OCI-LY1 (cell line): ENCODE results near the gene INPP5A.

Experiments
- H2AFZ ChIP-seq: fragments of 200-600 bp; sonication (generic), shearing (Covaris generic); 2 replicates; pipeline ENCODE4 v1.6.0; 2014; ENCODE audit warnings: antibody characterized with exemption, mild to moderate bottlenecking, low read length
- H3F3A ChIP-seq: fragments of 200-600 bp; sonication (generic), shearing (Covaris generic); 2 replicates; pipeline ENCODE4 v1.6.0; 2014; ENCODE audit warnings: mild to moderate bottlenecking, antibody characterized with exemption, low read length, moderate library complexity; ENCODE audit not compliant: insufficient read depth
- H3K27ac ChIP-seq: fragments of 200-600 bp; sonication (generic); 2 replicates; pipeline ENCODE4 v1.5.1; 2014; ENCODE audit warnings: low read length, mixed run types, mild to moderate bottlenecking, low read depth; ENCODE audit not compliant: poor library complexity, severe bottlenecking
- H3K27me3 ChIP-seq: fragments of 200-600 bp; sonication (generic); 2 replicates; pipeline ENCODE4 v1.6.0; 2014; ENCODE audit warnings: antibody characterized with exemption, mild to moderate bottlenecking, low read length, moderate library complexity; ENCODE audit not compliant: insufficient read depth
- H3K36me3 ChIP-seq: fragments of 200-600 bp; sonication (generic); 2 replicates; pipeline ENCODE4 v1.6.1; 2014; ENCODE audit warnings: mild to moderate bottlenecking, antibody characterized with exemption, low read length, moderate library complexity, mixed read lengths; ENCODE audit not compliant: insufficient read depth
- H3K4me1 ChIP-seq: fragments of 200-600 bp; sonication (generic); 2 replicates; pipeline ENCODE4 v1.5.1; 2014; ENCODE audit warnings: mild to moderate bottlenecking, low read length, moderate library complexity; ENCODE audit not compliant: insufficient read depth, severe bottlenecking
- H3K4me2 ChIP-seq: fragments of 200-600 bp; sonication (generic), shearing (Covaris generic); 2 replicates; pipeline ENCODE4 v1.6.1; 2014; ENCODE audit warnings: low read length
- H3K4me3 ChIP-seq: fragments of 200-600 bp; sonication (generic); 2 replicates; pipeline ENCODE4 v1.5.1; 2014; ENCODE audit warnings: low read length, low read depth, mild to moderate bottlenecking, mixed read lengths; ENCODE audit not compliant: poor library complexity, severe bottlenecking
- H3K79me2 ChIP-seq: fragments of 200-600 bp; shearing (Covaris generic); 2 replicates; pipeline ENCODE4 v1.6.1; 2016; ENCODE audit warnings: mixed run types, low read length, mixed read lengths; ENCODE audit not compliant: insufficient read depth
- H3K9ac ChIP-seq: fragments of 200-600 bp; sonication (generic), shearing (Covaris generic); 2 replicates; pipeline ENCODE4 v1.6.1; 2014; ENCODE audit warnings: mild to moderate bottlenecking, low read length, mixed read lengths
- H3K9me2 ChIP-seq: fragments of 200-600 bp; sonication (generic), shearing (Covaris generic); 2 replicates; pipeline ENCODE4 v1.6.1; 2014; ENCODE audit warnings: low read depth, mild to moderate bottlenecking, low read length, mixed read lengths
- H3K9me3 ChIP-seq: fragments of 200-600 bp; shearing (Covaris generic); 2 replicates; pipeline ENCODE4 v1.6.1; 2014; ENCODE audit warnings: low read length, mixed read lengths
- H4K20me1 ChIP-seq: fragments of 200-600 bp; sonication (generic), shearing (Covaris generic); 2 replicates; pipeline ENCODE4 v1.6.0; 2016; ENCODE audit warnings: mild to moderate bottlenecking, low read length; ENCODE audit not compliant: insufficient read depth
- EZH2 ChIP-seq: fragments of 200-600 bp; sonication (generic), shearing (Covaris generic); IDR thresholded peaks from 2 replicates; pipeline ENCODE4 v1.8.0; 2017; ENCODE audit warnings: borderline replicate concordance, mixed run types, mild to moderate bottlenecking, antibody characterized with exemption, low read length, moderate library complexity, mixed read lengths
- TF ChIP-seq, protein P1 (sequence below): fragments of 200-600 bp; sonication (generic), shearing (Covaris generic); IDR thresholded peaks from 2 replicates; pipeline ENCODE4 v1.5.1; 2017; ENCODE audit warnings: mild to moderate bottlenecking, antibody characterized with exemption, low read length, moderate library complexity, mixed read lengths

The INPP5A gene

GRCh38 chr10:132642732-132643008 is 105.1 kb downstream of the INPP5A start:
- H2AFZ ChIP-seq, result no peak overlapping the region
- H3K4me3 ChIP-seq, result no peak overlapping the region
- no peaks in the 10 kb centered on the region for H3K36me3 ChIP-seq
- H3K9ac ChIP-seq, result no peak overlapping the region
- H3K9me3 ChIP-seq, result no peaks in the 10 kb centered on the region
- H3K4me2 ChIP-seq, result no peak overlapping the region
- H3K9me2 ChIP-seq, result no peaks in the 10 kb centered on the region
- TF ChIP-seq, protein P1, sequence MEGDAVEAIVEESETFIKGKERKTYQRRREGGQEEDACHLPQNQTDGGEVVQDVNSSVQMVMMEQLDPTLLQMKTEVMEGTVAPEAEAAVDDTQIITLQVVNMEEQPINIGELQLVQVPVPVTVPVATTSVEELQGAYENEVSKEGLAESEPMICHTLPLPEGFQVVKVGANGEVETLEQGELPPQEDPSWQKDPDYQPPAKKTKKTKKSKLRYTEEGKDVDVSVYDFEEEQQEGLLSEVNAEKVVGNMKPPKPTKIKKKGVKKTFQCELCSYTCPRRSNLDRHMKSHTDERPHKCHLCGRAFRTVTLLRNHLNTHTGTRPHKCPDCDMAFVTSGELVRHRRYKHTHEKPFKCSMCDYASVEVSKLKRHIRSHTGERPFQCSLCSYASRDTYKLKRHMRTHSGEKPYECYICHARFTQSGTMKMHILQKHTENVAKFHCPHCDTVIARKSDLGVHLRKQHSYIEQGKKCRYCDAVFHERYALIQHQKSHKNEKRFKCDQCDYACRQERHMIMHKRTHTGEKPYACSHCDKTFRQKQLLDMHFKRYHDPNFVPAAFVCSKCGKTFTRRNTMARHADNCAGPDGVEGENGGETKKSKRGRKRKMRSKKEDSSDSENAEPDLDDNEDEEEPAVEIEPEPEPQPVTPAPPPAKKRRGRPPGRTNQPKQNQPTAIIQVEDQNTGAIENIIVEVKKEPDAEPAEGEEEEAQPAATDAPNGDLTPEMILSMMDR, result no peak
- TF ChIP-seq EZH2, result no peak
- no peaks in the 10 kb centered on the region for H3F3A ChIP-seq
- no peaks in the 10 kb centered on the region for H3K4me1 ChIP-seq
- no peaks in the 10 kb centered on the region for H3K79me2 ChIP-seq
- H3K27me3 ChIP-seq, result no peaks in the 10 kb centered on the region
- no peaks in the 10 kb centered on the region for H4K20me1 ChIP-seq
- no peak overlapping the region for H3K27ac ChIP-seq

DNA sequence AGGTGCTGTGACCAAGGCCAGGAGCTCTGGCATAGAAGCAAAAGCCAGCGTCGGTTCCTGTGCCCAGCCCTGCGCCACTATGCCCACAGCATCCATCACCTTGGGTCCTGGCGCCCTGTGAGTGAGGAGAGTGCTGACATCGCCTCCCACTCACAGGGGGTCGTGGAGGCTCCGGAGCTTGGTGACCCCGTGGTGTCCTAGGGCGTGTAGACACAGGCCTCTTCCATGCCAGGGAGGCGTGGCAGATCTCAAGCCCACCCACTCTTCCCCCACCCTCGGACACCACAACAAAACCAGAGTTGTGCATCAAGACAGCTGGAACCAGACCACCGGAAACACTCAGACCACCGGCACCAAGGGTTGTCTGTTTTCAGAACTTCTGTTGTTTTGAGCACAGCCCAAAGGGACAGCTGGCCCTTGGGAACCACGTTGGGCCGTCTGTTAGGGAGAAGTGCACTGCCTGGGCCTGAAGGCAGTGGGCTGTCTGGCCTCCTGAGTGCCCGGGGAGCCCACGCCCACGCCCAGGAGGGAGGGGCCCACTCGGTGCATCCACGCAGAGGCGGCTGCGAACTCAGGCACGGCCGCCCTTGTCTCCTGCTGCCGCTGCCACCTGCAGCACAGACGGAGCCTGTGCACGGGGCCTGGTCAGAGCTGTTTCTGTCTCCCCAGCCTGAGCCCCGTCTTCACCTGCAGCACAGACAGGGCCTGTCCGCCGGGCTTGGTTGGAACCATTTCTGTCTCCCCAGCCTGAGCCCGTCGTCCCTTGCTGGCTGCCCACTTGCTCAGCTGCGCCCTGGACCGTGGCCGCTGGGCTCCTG is 106.3 kb downstream of the INPP5A start:
- no peaks in the 10 kb centered on the region for H3F3A ChIP-seq
- H4K20me1 ChIP-seq, result no peaks in the 10 kb centered on the region
- H3K36me3 ChIP-seq, result no peaks in the 10 kb centered on the region
- no peak overlapping the region for H3K4me3 ChIP-seq
- H3K4me2 ChIP-seq, result no peak overlapping the region
- H3K79me2 ChIP-seq, result no peaks in the 10 kb centered on the region
- no peak overlapping the region for H3K9ac ChIP-seq
- H3K27me3 ChIP-seq, result no peaks in the 10 kb centered on the region
- no peak overlapping the region for H2AFZ ChIP-seq
- H3K9me3 ChIP-seq, result no peaks in the 10 kb centered on the region
- H3K9me2 ChIP-seq, result no peaks in the 10 kb centered on the region
- H3K27ac ChIP-seq, result no peak overlapping the region
- TF ChIP-seq, protein P1, result no peak
- no peak for TF ChIP-seq EZH2
- no peaks in the 10 kb centered on the region for H3K4me1 ChIP-seq

- Histone ChIP-seq H3K27ac (no peak overlapping the region), H4K20me1 (no peaks in the 10 kb centered on the region), H3K9me2 (no peaks in the 10 kb centered on the region), H3K4me2 (no peak overlapping the region), H3K79me2 (no peaks in the 10 kb centered on the region), H3K4me3 (no peak overlapping the region), H3K9me3 (no peaks in the 10 kb centered on the region), H3K27me3 (no peaks in the 10 kb centered on the region), H3F3A (no peaks in the 10 kb centered on the region), H2AFZ (no peak overlapping the region), H3K4me1 (no peaks in the 10 kb centered on the region), H3K9ac (no peak overlapping the region), H3K36me3 (no peaks in the 10 kb centered on the region)
- TF ChIP-seq, protein P1, result no peak
- TF ChIP-seq EZH2, result no peak
These were observed 107.1 kb downstream of the INPP5A start for GRCh38 chr10:132644527-132645246.
